D341Med (cell line): ENCODE results near the gene SAXO1.
"Not testable (repeated sequence)": the region's sequence is repeated elsewhere in the genome, so short reads cannot be mapped to it uniquely, and the experiment has no call there.

Experiments used
- DNase-seq: peaks from one replicate; pipeline ENCODE4 v3.0.0; 2012; ENCODE audit warnings: low spot score

The SAXO1 gene

GRCh38 chr9:19033015-19033414, at the start of gene SAXO1:
SAXO1 (minus strand) TSS chr9:19033209; CDS start chr9:19032908, 301 bp downstream.
- no peak for DNase-seq

- DNase-seq = no peak
Observed at GRCh38 chr9:19074836-19075235, 41.8 kb upstream of the SAXO1 start.

- DNase-seq = no peak
Observed at GRCh38 chr9:19074229-19074628, 41.2 kb upstream of the SAXO1 start.

GRCh38 chr9:19057033-19057432, 24.0 kb upstream of the SAXO1 start:
- no peak for DNase-seq

GRCh38 chr9:19050637-19051591, 17.9 kb upstream of the SAXO1 start:
- no peak for DNase-seq

GRCh38 chr9:19049917-19050636, 17.1 kb upstream of the SAXO1 start:
- DNase-seq = peak; percentile 34

- DNase-seq = peak; percentile 95
Observed at GRCh38 chr9:19048966-19049916, 16.2 kb upstream of the SAXO1 start, which contains the start of gene RRAGA. RRAGA (plus strand) TSS chr9:19049427; CDS start chr9:19049660, 233 bp downstream.

GRCh38 chr9:19036611-19037010, 3.6 kb upstream of the SAXO1 start:
- DNase-seq = no peak

GRCh38 chr9:19032406-19032805, 603 bp downstream of the SAXO1 start:
- DNase-seq = no peak

- DNase-seq = no peak
Observed at GRCh38 chr9:19030899-19031298, 2.1 kb downstream of the SAXO1 start.

GRCh38 chr9:19028835-19029451, 4.1 kb downstream of the SAXO1 start:
- DNase-seq = peak; percentile 77

GRCh38 chr9:19027825-19028224, 5.2 kb downstream of the SAXO1 start:
- DNase-seq = no peak

GRCh38 chr9:19026375-19026774, 6.6 kb downstream of the SAXO1 start:
- no peak for DNase-seq

- no peak for DNase-seq
Observed at GRCh38 chr9:19023078-19023477, 9.9 kb downstream of the SAXO1 start.

- no peak for DNase-seq
Observed at GRCh38 chr9:19022206-19022605, 10.8 kb downstream of the SAXO1 start.

- not testable (repeated sequence) for DNase-seq
Observed at GRCh38 chr9:19021649-19022048, 11.4 kb downstream of the SAXO1 start.

GRCh38 chr9:19020886-19021455, 12.0 kb downstream of the SAXO1 start:
- DNase-seq = no peak

GRCh38 chr9:19018201-19018600, 14.8 kb downstream of the SAXO1 start:
- DNase-seq = no peak

GRCh38 chr9:19009391-19009965, 23.5 kb downstream of the SAXO1 start:
- no peak for DNase-seq

GRCh38 chr9:19000133-19000532, 32.9 kb downstream of the SAXO1 start:
- no peak for DNase-seq
